ENCODE measurements around the gene NDUFA9.

DNA sequence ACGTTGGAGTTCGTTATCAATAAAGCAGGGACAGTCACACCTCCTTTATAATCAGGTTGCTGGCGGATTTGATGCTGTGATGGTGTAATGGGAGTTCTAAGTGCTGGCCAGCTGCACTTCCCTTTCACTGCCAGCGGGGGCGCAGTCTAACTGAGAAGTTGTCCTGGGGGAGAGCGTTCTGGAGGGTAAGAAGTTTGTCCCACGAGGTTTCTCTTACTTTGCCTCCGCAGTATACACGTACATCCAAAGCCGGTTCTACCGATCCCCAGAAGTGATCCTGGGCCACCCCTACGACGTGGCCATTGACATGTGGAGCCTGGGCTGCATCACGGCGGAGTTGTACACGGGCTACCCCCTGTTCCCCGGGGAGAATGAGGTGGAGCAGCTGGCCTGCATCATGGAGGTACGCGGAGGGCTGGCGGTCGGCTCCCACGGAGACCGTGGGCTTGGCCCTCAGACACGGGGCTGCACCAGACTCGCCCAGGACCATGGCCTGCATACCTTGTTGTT is 44.2 kb upstream of the NDUFA9 start:
- TF ChIP-seq NONO (IDR thresholded peaks at IDR 0.05; ENCODE audit: low read depth in 2 of 2, low read length in 1 of 2) (no peak), SOX6 (IDR thresholded peaks at IDR 0.05) (0 out of 2 replicates have a peak, but pooled peaks have one; percentile 28), CBFB (CRISPR knock-in tag; IDR thresholded peaks at IDR 0.05) (no peak), ETV6 (IDR thresholded peaks at IDR 0.05; ENCODE audit: borderline replicate concordance in 1 of 2, low read depth in 2 of 2, low read length in 1 of 2) (no peak), ETV6 (CRISPR knock-in tag; IDR thresholded peaks at IDR 0.05; ENCODE audit: borderline replicate concordance) (no peak), EP300 (IDR thresholded peaks at IDR 0.05; ENCODE audit: low read length) (no peak), KLF10 (CRISPR knock-in tag; IDR thresholded peaks at IDR 0.05) (no peak), RBM34 (IDR thresholded peaks at IDR 0.05; ENCODE audit: borderline replicate concordance, insufficient read depth, low read length) (no peak), HDAC2 (IDR thresholded peaks at IDR 0.05) (0 out of 2 replicates have a peak, but pooled peaks have one; percentile 30)
- TF ChIP-seq, protein P1, sequence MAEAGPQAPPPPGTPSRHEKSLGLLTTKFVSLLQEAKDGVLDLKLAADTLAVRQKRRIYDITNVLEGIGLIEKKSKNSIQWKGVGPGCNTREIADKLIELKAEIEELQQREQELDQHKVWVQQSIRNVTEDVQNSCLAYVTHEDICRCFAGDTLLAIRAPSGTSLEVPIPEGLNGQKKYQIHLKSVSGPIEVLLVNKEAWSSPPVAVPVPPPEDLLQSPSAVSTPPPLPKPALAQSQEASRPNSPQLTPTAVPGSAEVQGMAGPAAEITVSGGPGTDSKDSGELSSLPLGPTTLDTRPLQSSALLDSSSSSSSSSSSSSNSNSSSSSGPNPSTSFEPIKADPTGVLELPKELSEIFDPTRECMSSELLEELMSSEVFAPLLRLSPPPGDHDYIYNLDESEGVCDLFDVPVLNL (CRISPR knock-in tag; IDR thresholded peaks at IDR 0.05; ENCODE audit: low read depth): no peak
- TF ChIP-seq, protein P2, sequence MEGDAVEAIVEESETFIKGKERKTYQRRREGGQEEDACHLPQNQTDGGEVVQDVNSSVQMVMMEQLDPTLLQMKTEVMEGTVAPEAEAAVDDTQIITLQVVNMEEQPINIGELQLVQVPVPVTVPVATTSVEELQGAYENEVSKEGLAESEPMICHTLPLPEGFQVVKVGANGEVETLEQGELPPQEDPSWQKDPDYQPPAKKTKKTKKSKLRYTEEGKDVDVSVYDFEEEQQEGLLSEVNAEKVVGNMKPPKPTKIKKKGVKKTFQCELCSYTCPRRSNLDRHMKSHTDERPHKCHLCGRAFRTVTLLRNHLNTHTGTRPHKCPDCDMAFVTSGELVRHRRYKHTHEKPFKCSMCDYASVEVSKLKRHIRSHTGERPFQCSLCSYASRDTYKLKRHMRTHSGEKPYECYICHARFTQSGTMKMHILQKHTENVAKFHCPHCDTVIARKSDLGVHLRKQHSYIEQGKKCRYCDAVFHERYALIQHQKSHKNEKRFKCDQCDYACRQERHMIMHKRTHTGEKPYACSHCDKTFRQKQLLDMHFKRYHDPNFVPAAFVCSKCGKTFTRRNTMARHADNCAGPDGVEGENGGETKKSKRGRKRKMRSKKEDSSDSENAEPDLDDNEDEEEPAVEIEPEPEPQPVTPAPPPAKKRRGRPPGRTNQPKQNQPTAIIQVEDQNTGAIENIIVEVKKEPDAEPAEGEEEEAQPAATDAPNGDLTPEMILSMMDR (IDR thresholded peaks at IDR 0.05 in 2 of 3, conservative IDR thresholded peaks at IDR 0.05 in 1 of 3; ENCODE audit: insufficient read depth in 2 of 3, low read depth in 1 of 3, low read length in 3 of 3): peak; percentile 75 to 90 (median 75)
